ENCODE data around the gene LYRM4.
"Not testable (repeated sequence)": the region's sequence is repeated elsewhere in the genome, so short reads cannot be mapped to it uniquely, and the experiment has no call there.

Gene LYRM4

GRCh38 chr6:5060439-5060838 is 200.3 kb downstream of the LYRM4 start:
- H3K27ac Mint-ChIP-seq, H3K9me3 Mint-ChIP-seq, H3K36me3 Mint-ChIP-seq, H3K4me3 Mint-ChIP-seq, H3K27me3 Mint-ChIP-seq, H3K4me1 Mint-ChIP-seq, ATAC-seq: not testable (repeated sequence)

- H3K36me3 Mint-ChIP-seq, result no peaks in the 10 kb centered on the region
- H3K27me3 Mint-ChIP-seq, result peaks cover 9% of the 10 kb centered on the region
- no peak overlapping the region for H3K27ac Mint-ChIP-seq
- ATAC-seq, result no peak
- no peak overlapping the region for H3K4me3 Mint-ChIP-seq
- H3K4me1 Mint-ChIP-seq, result peaks cover 8% of the 10 kb centered on the region
- H3K9me3 Mint-ChIP-seq, result no peaks in the 10 kb centered on the region
Measured at GRCh38 chr6:5059036-5059896, 201.5 kb downstream of the LYRM4 start.

Data from stimulated activated memory B cell treated with anti-CD40 and anti-IgM and Interleukin-4, amounts not matched to agents 10 μg/mL and 1 μg/mL and 100 μg/mL, for 72 hours (primary cell).